HG03378 (cell line): Measurements from ENCODE around the gene SPINT4.
"Not testable (repeated sequence)": the region's sequence is repeated elsewhere in the genome, so short reads cannot be mapped to it uniquely, and the experiment has no call there.

Experiments used
- ATAC-seq: cut with Tn5 transposase; IDR thresholded peaks from one replicate; pipeline ENCODE4 v1.9.1; 2021; ENCODE audit warnings: mild to moderate bottlenecking, moderate library complexity; ENCODE audit not compliant: unreplicated experiment

The SPINT4 gene

GRCh38 chr20:45764618-45765282, 42.6 kb downstream of the SPINT4 start:
- not testable (repeated sequence) for ATAC-seq

DNA sequence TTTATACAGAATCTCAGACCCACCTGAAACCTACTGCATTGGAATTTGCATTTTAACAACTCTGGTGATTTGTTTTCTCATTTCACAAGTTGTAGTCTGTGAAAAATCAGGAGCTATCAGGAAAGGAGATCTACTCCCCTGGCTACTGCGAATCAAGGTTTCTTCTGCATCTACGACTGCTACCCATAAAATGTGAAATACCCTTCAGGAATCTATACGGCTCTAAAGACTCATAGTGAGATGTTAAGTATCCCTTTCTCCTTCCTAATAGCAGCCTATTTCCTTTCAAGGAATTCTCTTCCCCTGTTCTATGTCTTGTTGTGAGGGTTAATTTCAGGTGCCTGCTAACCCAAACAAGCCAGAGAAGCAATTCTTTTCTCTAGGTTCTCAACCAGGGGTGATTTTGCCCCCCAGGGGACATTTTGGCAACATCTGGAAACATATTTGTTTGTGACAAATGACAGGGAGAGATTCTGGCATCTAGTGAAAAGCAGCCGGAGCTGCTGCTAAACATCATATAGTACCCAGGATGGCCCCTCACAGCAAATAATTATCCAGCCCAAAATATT, 43.2 kb downstream of the SPINT4 start:
- no peak for ATAC-seq

- ATAC-seq: no peak
These were observed 43.8 kb downstream of the SPINT4 start for GRCh38 chr20:45765980-45766379.

GRCh38 chr20:45768479-45768878, 46.3 kb downstream of the SPINT4 start:
- ATAC-seq: no peak

GRCh38 chr20:45771182-45771759, 49.1 kb downstream of the SPINT4 start:
- ATAC-seq: no peak

DNA sequence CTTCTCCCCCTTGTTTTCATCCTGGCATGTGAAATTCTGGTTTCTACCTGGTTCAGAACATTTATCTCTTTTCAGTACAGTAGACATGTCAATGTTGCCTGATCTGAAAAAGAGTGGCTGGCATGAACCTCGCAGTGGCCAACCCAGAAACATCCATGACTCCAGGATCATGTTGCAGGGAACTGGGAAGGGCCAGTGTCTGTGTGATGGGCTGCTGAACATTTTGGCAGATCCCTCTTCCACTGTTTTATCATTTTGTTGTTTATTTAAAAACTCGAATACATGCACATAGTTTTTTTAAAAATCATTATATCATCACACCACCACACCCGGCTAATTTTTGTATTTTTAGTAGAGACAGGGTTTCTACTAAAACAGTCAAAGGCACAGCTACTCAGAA, 50.5 kb downstream of the SPINT4 start:
- no peak for ATAC-seq

DNA sequence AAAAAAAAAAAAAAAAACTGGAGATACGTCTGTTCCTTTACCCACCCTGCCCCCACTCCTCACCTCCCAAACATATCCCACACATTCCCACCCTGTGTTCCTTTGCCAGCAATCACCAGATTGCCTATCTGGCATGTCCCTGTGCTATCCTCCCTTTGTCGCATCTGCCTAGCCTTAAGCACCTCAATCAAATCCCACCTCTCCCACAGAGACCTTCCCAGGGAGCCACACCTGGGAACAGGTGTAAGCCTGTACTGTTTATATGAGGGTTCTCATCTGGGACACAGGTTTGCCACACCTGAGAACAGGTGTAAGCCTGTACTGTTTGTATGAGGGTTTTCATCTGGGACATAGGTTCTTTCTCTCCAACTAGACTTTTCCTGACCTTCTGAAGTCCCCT, 52.8 kb downstream of the SPINT4 start:
- no peak for ATAC-seq

GRCh38 chr20:45775411-45775810, 53.3 kb downstream of the SPINT4 start:
- no peak for ATAC-seq
